ENCODE measurements around the gene PPP6R2.

Gene PPP6R2

DNA sequence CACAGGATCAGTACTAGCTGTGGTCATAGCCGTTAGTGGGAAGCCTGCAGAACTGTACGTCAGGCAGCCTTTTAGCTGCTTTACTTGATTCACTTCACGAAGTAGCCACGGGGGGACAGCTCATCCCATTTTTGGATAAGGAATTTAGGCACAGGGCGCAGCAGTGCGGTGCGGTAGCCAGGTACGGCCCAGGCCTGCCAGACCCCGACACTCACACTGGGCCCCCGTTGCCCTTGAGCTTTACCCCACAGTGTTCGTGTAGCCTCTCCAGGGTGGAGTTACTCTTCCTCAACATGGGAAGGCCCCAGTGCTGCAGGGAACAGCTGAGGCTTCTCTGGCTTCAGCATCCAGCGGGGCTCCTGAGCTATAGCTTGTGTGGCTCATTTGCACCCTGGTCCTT is 72.3 kb downstream of the PPP6R2 start:
- ChIA-PET CTCF (interaction anchor here (0.7 to 1.6 kb wide), 2 partner anchors 49 to 82 kb away, joined by 3 to 4 read pairs; no protein-coding TSS in a partner anchor), POLR2A (no interaction called here)
- Histone ChIP-seq H3K36me3 (ENCODE audit: control insufficient read depth in 4 of 4, insufficient read depth in 4 of 4, low read length in 3 of 4) (peaks cover 15 to 73% (median 56%) of the 10 kb centered on the region in 4 experiments), H3K4me1 (ENCODE audit: control extremely low read depth in 1 of 4, control insufficient read depth in 4 of 4, insufficient read depth in 4 of 4, low read length in 3 of 4) (no peaks in the 10 kb centered on the region), H3K27ac (ENCODE audit: insufficient read depth in 1 of 2, low read depth in 1 of 2, low read length in 2 of 2, poor library complexity in 1 of 2, severe bottlenecking in 2 of 2) (no peak overlapping the region), H3K27me3 (replicated peaks in 2 of 5; ENCODE audit: control insufficient read depth in 4 of 5, insufficient read depth in 5 of 5, low read length in 4 of 5) (no peaks in the 10 kb centered on the region), H3K4me3 (ENCODE audit: control insufficient read depth in 1 of 7, extremely low read depth in 1 of 7, insufficient read depth in 4 of 7, low read depth in 2 of 7, low read length in 6 of 7) (no peak overlapping the region), H3K9me3 (ENCODE audit: control extremely low read depth in 1 of 5, control insufficient read depth in 4 of 5, insufficient read depth in 2 of 5, low read depth in 1 of 5, low read length in 4 of 5) (no peaks in the 10 kb centered on the region)
- 97% methylated on average over 12 of the region's 12 CpGs for WGBS (ENCODE audit: insufficient coverage)
- no peak for DNase-seq

DNA sequence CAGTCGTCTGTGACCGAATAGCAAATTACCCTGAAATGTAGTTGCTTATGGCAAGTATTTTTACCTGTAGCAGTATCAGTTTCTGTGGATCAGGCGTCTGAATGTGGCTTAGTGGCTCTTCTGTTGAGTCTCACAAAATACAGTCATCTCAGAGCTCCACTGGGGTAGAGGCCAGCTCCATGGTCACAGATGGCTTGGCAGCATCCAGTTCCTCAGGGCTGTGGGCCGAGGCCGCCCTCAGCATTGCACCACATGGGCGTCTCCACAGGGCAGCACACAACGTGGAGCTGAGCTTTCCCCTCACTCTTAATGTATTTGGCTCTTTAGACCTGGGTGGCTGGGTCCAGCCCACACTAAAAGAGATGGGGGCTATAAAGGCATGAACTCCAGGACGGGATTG is 73.9 kb downstream of the PPP6R2 start:
- WGBS (ENCODE audit: insufficient coverage) = 98% methylated on average over 8 of the region's 8 CpGs
- ChIA-PET POLR2A (no interaction called here), CTCF (no interaction called here)
- Histone ChIP-seq H3K27me3 (replicated peaks in 2 of 5; ENCODE audit: control insufficient read depth in 4 of 5, insufficient read depth in 5 of 5, low read length in 4 of 5) (no peaks in the 10 kb centered on the region), H3K4me1 (ENCODE audit: control extremely low read depth in 1 of 4, control insufficient read depth in 4 of 4, insufficient read depth in 4 of 4, low read length in 3 of 4) (no peaks in the 10 kb centered on the region), H3K9me3 (ENCODE audit: control extremely low read depth in 1 of 5, control insufficient read depth in 4 of 5, insufficient read depth in 2 of 5, low read depth in 1 of 5, low read length in 4 of 5) (no peaks in the 10 kb centered on the region), H3K4me3 (ENCODE audit: control insufficient read depth in 1 of 7, extremely low read depth in 1 of 7, insufficient read depth in 4 of 7, low read depth in 2 of 7, low read length in 6 of 7) (no peak overlapping the region), H3K27ac (ENCODE audit: insufficient read depth in 1 of 2, low read depth in 1 of 2, low read length in 2 of 2, poor library complexity in 1 of 2, severe bottlenecking in 2 of 2) (no peak overlapping the region), H3K36me3 (ENCODE audit: control insufficient read depth in 4 of 4, insufficient read depth in 4 of 4, low read length in 3 of 4) (peaks cover 15 to 80% (median 67%) of the 10 kb centered on the region in 4 experiments)
- no peak for DNase-seq

DNA sequence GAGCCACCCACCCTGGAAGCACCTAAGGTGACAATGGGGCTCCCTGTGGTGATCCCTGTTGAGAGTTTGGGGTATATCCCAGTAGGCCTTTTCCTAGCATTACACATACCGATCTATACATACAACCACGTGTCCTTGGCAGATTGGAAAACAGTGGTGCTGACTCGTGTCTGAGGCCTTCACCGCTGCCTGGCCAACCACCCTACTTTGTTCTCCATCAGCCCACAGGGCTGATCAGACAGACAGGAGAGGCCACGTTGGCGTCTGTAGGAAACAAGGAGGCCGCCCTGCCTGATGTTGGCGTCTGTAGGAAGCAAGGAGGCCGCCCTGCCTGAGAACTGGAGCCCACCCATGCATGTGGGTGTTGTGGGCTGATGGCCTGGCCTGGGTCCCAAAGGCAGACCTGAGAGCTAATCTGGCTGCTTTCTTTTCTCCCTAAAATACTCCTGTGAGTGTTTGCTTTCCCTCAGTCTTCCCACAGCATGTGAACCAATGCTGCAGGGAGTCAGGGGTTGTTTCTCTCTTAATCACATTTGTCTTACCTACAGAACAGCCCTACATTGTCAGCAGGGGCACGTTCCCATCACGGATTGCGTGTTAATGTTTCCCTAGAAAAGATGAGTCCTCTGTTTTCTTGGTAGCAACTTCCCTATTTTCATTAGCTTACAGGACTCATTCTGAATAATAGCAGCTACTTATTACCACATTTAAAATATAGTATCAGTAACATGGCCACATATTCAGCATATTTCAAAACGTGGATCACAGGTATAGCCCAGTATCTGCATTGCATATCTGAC is 74.5 kb downstream of the PPP6R2 start:
- H3K4me1 ChIP-seq (ENCODE audit: control extremely low read depth in 1 of 4, control insufficient read depth in 4 of 4, insufficient read depth in 4 of 4, low read length in 3 of 4) = no peaks in the 10 kb centered on the region
- ChIA-PET CTCF (interaction anchor here (1.4 kb wide), 1 partner anchor 17 kb away, joined by 4 read pairs; no protein-coding TSS in a partner anchor), POLR2A (no interaction called here)
- no peak overlapping the region for H3K4me3 ChIP-seq (ENCODE audit: control insufficient read depth in 1 of 7, extremely low read depth in 1 of 7, insufficient read depth in 4 of 7, low read depth in 2 of 7, low read length in 6 of 7)
- no peak for DNase-seq
- WGBS (ENCODE audit: insufficient coverage) = 97% methylated on average over 13 of the region's 13 CpGs
- H3K27me3 ChIP-seq (replicated peaks in 2 of 5; ENCODE audit: control insufficient read depth in 4 of 5, insufficient read depth in 5 of 5, low read length in 4 of 5) = no peaks in the 10 kb centered on the region
- no peaks in the 10 kb centered on the region for H3K9me3 ChIP-seq (ENCODE audit: control extremely low read depth in 1 of 5, control insufficient read depth in 4 of 5, insufficient read depth in 2 of 5, low read depth in 1 of 5, low read length in 4 of 5)
- no peak overlapping the region for H3K27ac ChIP-seq (ENCODE audit: insufficient read depth in 1 of 2, low read depth in 1 of 2, low read length in 2 of 2, poor library complexity in 1 of 2, severe bottlenecking in 2 of 2)
- peaks cover 15 to 85% (median 71%) of the 10 kb centered on the region in 4 experiments for H3K36me3 ChIP-seq (ENCODE audit: control insufficient read depth in 4 of 4, insufficient read depth in 4 of 4, low read length in 3 of 4)

DNA sequence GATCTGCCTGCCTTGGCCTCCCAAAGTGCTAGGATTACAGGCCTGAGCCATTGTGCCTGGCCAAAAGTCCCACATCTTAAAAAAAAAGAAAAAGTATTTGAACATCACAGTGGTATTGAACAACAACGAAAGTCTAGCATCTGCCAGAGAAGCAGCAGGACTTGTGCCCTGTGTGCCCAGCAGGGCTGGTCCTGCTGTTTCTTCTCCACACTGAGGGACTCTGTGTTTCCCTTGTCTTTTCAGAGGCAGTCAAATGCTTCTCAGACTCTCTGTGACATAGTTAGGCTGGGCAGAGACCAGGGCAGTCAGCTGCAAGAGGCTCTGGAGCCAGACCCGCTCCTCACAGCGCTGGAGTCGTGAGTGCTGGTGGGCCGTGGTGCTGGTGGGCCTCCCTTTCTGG is 75.5 kb downstream of the PPP6R2 start:
- ChIA-PET CTCF (interaction anchor here (1.4 kb wide), 1 partner anchor 18 kb away, joined by 4 read pairs; no protein-coding TSS in a partner anchor), POLR2A (no interaction called here)
- Histone ChIP-seq H3K4me1 (ENCODE audit: control extremely low read depth in 1 of 4, control insufficient read depth in 4 of 4, insufficient read depth in 4 of 4, low read length in 3 of 4) (no peaks in the 10 kb centered on the region), H3K4me3 (ENCODE audit: control insufficient read depth in 1 of 7, extremely low read depth in 1 of 7, insufficient read depth in 4 of 7, low read depth in 2 of 7, low read length in 6 of 7) (no peak overlapping the region), H3K27ac (ENCODE audit: insufficient read depth in 1 of 2, low read depth in 1 of 2, low read length in 2 of 2, poor library complexity in 1 of 2, severe bottlenecking in 2 of 2) (no peak overlapping the region), H3K27me3 (replicated peaks in 2 of 5; ENCODE audit: control insufficient read depth in 4 of 5, insufficient read depth in 5 of 5, low read length in 4 of 5) (no peaks in the 10 kb centered on the region), H3K36me3 (ENCODE audit: control insufficient read depth in 4 of 4, insufficient read depth in 4 of 4, low read length in 3 of 4) (peaks cover 17 to 91% (median 79%) of the 10 kb centered on the region in 4 experiments), H3K9me3 (ENCODE audit: control extremely low read depth in 1 of 5, control insufficient read depth in 4 of 5, insufficient read depth in 2 of 5, low read depth in 1 of 5, low read length in 4 of 5) (no peaks in the 10 kb centered on the region)
- no peak for DNase-seq
- 100% methylated on average over 5 of the region's 5 CpGs for WGBS (ENCODE audit: insufficient coverage)

DNA sequence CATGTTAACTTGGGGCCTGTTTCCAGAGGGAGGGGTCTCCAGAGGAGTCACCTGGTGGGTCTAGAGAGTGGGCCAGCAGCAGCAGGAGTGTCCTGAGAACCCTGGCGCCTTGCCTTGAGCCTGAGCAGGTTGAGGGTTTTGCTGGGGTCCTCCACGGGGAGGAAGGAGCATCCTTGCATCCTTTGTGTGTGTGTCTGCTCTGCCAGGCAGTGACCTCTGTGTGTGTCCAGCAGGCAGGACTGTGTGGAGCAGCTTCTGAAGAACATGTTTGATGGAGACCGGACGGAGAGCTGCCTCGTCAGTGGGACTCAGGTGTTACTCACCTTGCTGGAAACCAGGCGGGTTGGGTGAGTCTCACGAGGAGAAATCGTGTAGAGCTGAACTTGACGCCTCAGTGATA is 76.0 kb downstream of the PPP6R2 start:
- POLR2A ChIA-PET = no interaction called here
- H3K27ac ChIP-seq (ENCODE audit: insufficient read depth in 1 of 2, low read depth in 1 of 2, low read length in 2 of 2, poor library complexity in 1 of 2, severe bottlenecking in 2 of 2) = no peak overlapping the region
- CTCF ChIA-PET = no interaction called here
- WGBS (ENCODE audit: insufficient coverage) = 98% methylated on average over 9 of the region's 9 CpGs
- no peak overlapping the region for H3K4me3 ChIP-seq (ENCODE audit: control insufficient read depth in 1 of 7, extremely low read depth in 1 of 7, insufficient read depth in 4 of 7, low read depth in 2 of 7, low read length in 6 of 7)
- peaks cover 19 to 92% (median 81%) of the 10 kb centered on the region in 4 experiments for H3K36me3 ChIP-seq (ENCODE audit: control insufficient read depth in 4 of 4, insufficient read depth in 4 of 4, low read length in 3 of 4)
- no peak for DNase-seq
- no peaks in the 10 kb centered on the region for H3K27me3 ChIP-seq (replicated peaks in 2 of 5; ENCODE audit: control insufficient read depth in 4 of 5, insufficient read depth in 5 of 5, low read length in 4 of 5)
- no peaks in the 10 kb centered on the region for H3K9me3 ChIP-seq (ENCODE audit: control extremely low read depth in 1 of 5, control insufficient read depth in 4 of 5, insufficient read depth in 2 of 5, low read depth in 1 of 5, low read length in 4 of 5)
- no peaks in the 10 kb centered on the region for H3K4me1 ChIP-seq (ENCODE audit: control extremely low read depth in 1 of 4, control insufficient read depth in 4 of 4, insufficient read depth in 4 of 4, low read length in 3 of 4)

DNA sequence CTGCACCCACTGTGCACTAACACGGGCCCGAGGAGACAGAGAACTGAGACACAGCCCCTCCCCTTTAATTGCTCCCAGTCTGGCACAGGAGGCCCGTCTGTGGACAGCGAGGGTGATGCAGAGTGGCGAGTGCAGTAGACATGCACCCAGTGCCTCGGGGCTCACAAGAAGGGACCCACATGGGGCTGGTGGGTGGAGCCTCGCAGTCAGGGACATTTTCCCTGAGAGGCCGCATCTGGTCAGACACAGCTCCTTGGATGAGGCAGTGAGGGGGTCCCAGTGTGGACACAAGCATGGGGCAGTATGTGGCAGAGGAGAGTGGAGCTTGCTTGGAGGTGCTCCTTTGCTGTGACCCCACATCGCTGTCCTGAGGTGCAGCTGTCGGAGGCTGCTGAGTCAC is 76.9 kb downstream of the PPP6R2 start:
- DNase-seq = no peak
- CTCF ChIA-PET = no interaction called here
- no peaks in the 10 kb centered on the region for H3K4me1 ChIP-seq (ENCODE audit: control extremely low read depth in 1 of 4, control insufficient read depth in 4 of 4, insufficient read depth in 4 of 4, low read length in 3 of 4)
- no peak overlapping the region for H3K4me3 ChIP-seq (ENCODE audit: control insufficient read depth in 1 of 7, extremely low read depth in 1 of 7, insufficient read depth in 4 of 7, low read depth in 2 of 7, low read length in 6 of 7)
- H3K27me3 ChIP-seq (replicated peaks in 2 of 5; ENCODE audit: control insufficient read depth in 4 of 5, insufficient read depth in 5 of 5, low read length in 4 of 5) = no peaks in the 10 kb centered on the region
- H3K27ac ChIP-seq (ENCODE audit: insufficient read depth in 1 of 2, low read depth in 1 of 2, low read length in 2 of 2, poor library complexity in 1 of 2, severe bottlenecking in 2 of 2) = no peak overlapping the region
- WGBS (ENCODE audit: insufficient coverage) = 99% methylated on average over 10 of the region's 10 CpGs
- H3K9me3 ChIP-seq (ENCODE audit: control extremely low read depth in 1 of 5, control insufficient read depth in 4 of 5, insufficient read depth in 2 of 5, low read depth in 1 of 5, low read length in 4 of 5) = no peaks in the 10 kb centered on the region
- POLR2A ChIA-PET = no interaction called here
- peaks cover 20 to 90% (median 76%) of the 10 kb centered on the region in 4 experiments for H3K36me3 ChIP-seq (ENCODE audit: control insufficient read depth in 4 of 4, insufficient read depth in 4 of 4, low read length in 3 of 4)

DNA sequence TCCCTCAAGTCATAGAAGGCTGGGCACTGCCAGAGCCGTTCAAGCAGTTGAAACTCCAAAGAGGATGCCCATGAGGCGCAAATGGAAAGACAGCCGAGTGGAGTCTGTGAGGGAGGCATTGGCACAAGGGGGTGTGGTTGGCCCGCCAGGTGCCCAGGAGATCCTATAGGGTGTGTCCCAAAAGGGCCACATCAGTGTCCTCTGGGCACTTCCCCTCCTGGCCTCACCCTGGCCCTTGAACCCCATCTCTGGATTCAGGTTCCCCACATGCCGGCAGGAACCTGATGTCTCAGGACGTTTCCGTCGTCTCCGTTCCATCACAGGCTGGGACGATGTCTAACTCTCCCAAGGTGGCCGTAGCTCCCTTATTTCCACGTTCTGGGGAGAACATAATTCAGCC is 77.5 kb downstream of the PPP6R2 start:
- H3K36me3 ChIP-seq (ENCODE audit: control insufficient read depth in 4 of 4, insufficient read depth in 4 of 4, low read length in 3 of 4) = peaks cover 22 to 90% (median 73%) of the 10 kb centered on the region in 4 experiments
- H3K27me3 ChIP-seq (replicated peaks in 2 of 5; ENCODE audit: control insufficient read depth in 4 of 5, insufficient read depth in 5 of 5, low read length in 4 of 5) = no peaks in the 10 kb centered on the region
- ChIA-PET POLR2A (no interaction called here), CTCF (no interaction called here)
- WGBS (ENCODE audit: insufficient coverage) = 93% methylated on average over 4 of the region's 12 CpGs
- no peaks in the 10 kb centered on the region for H3K9me3 ChIP-seq (ENCODE audit: control extremely low read depth in 1 of 5, control insufficient read depth in 4 of 5, insufficient read depth in 2 of 5, low read depth in 1 of 5, low read length in 4 of 5)
- H3K4me3 ChIP-seq (ENCODE audit: control insufficient read depth in 1 of 7, extremely low read depth in 1 of 7, insufficient read depth in 4 of 7, low read depth in 2 of 7, low read length in 6 of 7) = no peak overlapping the region
- no peak for DNase-seq
- H3K4me1 ChIP-seq (ENCODE audit: control extremely low read depth in 1 of 4, control insufficient read depth in 4 of 4, insufficient read depth in 4 of 4, low read length in 3 of 4) = no peaks in the 10 kb centered on the region
- no peak overlapping the region for H3K27ac ChIP-seq (ENCODE audit: insufficient read depth in 1 of 2, low read depth in 1 of 2, low read length in 2 of 2, poor library complexity in 1 of 2, severe bottlenecking in 2 of 2)
